Osteocyte (in vitro differentiated cells): Measurements from ENCODE around the gene RNF2. TPM values are rescaled to one million over a fixed set of nuclear protein-coding genes. Genes with fewer than 3 reads are reported as not detected.

ENCODE experiments used
- DNase-seq: peaks from one replicate; pipeline ENCODE4 v3.0.0; 2021; ENCODE audit warnings: mixed read lengths; ENCODE audit not compliant: unreplicated experiment; ENCODE audit errors: extremely low spot score
- H3K27ac Mint-ChIP-seq: one replicate; pipeline ENCODE4 v1.8.0; 2021; ENCODE audit warnings: mild to moderate bottlenecking, mixed read lengths; ENCODE audit not compliant: unreplicated experiment
- H3K27me3 Mint-ChIP-seq: one replicate; pipeline ENCODE4 v1.8.0; 2021; ENCODE audit warnings: mixed read lengths; ENCODE audit not compliant: unreplicated experiment
- H3K36me3 Mint-ChIP-seq: one replicate; pipeline ENCODE4 v1.8.0; 2021; ENCODE audit warnings: mixed read lengths; ENCODE audit not compliant: unreplicated experiment
- H3K4me1 Mint-ChIP-seq: one replicate; pipeline ENCODE4 v1.8.0; 2021; ENCODE audit warnings: mixed read lengths; ENCODE audit not compliant: unreplicated experiment
- H3K4me3 Mint-ChIP-seq: one replicate; pipeline ENCODE4 v1.8.0; 2021; ENCODE audit warnings: mild to moderate bottlenecking, moderate library complexity, mixed read lengths; ENCODE audit not compliant: unreplicated experiment
- H3K9me3 Mint-ChIP-seq: one replicate; pipeline ENCODE4 v1.8.0; 2021; ENCODE audit warnings: mixed read lengths; ENCODE audit not compliant: unreplicated experiment
- total RNA-seq: library from RNA; stranded (reverse); gene quantifications from 2 replicates; pipeline ENCODE4 v1.2.1, GENCODE V29; 2021
- TF ChIP-seq, protein P1 (sequence below): fragments of 200-600 bp; sonication (generic); IDR thresholded peaks from 2 replicates; pipeline ENCODE4 v1.5.0; 2021; ENCODE audit warnings: antibody characterized with exemption, mild to moderate bottlenecking, moderate library complexity

Gene RNF2
- total RNA-seq, 1 donor from 2014 or later = 19.5 TPM

DNA sequence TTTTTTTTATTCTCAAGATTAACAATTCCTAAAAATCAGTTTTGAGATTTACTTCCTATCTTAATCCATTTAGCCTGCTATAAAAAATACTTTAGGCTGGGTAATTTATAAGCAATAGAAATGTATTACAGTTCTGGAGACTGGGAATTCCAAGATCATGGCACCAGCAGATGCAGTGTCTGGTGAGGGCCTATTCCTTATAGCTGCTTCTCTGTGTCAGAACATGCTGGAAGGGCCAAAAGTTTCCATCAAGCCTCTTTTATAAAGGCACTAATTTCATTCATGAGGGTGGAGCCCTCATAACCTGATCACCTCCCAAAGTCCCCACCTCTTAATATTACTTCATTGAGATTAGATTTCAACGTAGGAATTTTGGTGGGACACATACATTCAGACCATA, 41.7 kb downstream of the RNF2 start:
- H3K9me3 Mint-ChIP-seq = no peaks in the 10 kb centered on the region
- no peak overlapping the region for H3K27ac Mint-ChIP-seq
- DNase-seq = no peak
- H3K36me3 Mint-ChIP-seq = peaks cover 20% of the 10 kb centered on the region
- H3K4me3 Mint-ChIP-seq = no peak overlapping the region
- TF ChIP-seq, protein P1, sequence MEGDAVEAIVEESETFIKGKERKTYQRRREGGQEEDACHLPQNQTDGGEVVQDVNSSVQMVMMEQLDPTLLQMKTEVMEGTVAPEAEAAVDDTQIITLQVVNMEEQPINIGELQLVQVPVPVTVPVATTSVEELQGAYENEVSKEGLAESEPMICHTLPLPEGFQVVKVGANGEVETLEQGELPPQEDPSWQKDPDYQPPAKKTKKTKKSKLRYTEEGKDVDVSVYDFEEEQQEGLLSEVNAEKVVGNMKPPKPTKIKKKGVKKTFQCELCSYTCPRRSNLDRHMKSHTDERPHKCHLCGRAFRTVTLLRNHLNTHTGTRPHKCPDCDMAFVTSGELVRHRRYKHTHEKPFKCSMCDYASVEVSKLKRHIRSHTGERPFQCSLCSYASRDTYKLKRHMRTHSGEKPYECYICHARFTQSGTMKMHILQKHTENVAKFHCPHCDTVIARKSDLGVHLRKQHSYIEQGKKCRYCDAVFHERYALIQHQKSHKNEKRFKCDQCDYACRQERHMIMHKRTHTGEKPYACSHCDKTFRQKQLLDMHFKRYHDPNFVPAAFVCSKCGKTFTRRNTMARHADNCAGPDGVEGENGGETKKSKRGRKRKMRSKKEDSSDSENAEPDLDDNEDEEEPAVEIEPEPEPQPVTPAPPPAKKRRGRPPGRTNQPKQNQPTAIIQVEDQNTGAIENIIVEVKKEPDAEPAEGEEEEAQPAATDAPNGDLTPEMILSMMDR = no peak
- no peaks in the 10 kb centered on the region for H3K27me3 Mint-ChIP-seq
- peaks cover 2% of the 10 kb centered on the region for H3K4me1 Mint-ChIP-seq

DNA sequence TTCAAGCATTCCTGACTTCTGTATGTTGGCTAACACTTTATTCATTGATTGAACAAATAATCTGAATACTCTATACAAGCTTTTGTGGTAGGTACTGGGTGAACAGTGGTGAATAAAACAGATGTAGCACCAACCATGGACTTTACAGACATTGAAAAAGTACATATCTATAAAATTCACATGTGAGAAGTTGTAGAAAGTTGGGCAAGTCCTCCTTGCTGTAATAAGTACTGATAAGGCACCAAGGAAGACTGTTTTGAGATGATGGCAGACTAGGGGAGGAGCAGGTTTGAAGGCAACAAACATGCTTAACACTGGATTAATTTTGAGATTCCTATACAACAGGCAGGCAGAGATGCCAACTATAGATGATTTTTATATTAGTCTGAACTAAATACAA, 42.4 kb downstream of the RNF2 start:
- H3K4me3 Mint-ChIP-seq = no peak overlapping the region
- no peak overlapping the region for H3K27ac Mint-ChIP-seq
- H3K4me1 Mint-ChIP-seq = peaks cover 2% of the 10 kb centered on the region
- no peaks in the 10 kb centered on the region for H3K9me3 Mint-ChIP-seq
- no peak for DNase-seq
- no peaks in the 10 kb centered on the region for H3K27me3 Mint-ChIP-seq
- H3K36me3 Mint-ChIP-seq = peaks cover 20% of the 10 kb centered on the region
- TF ChIP-seq, protein P1 = no peak

GRCh38 chr1:185091480-185091879, 46.1 kb downstream of the RNF2 start:
- no peak for DNase-seq
- peaks cover 32% of the 10 kb centered on the region for H3K36me3 Mint-ChIP-seq
- TF ChIP-seq, protein P1 = no peak
- no peaks in the 10 kb centered on the region for H3K9me3 Mint-ChIP-seq
- no peak overlapping the region for H3K4me3 Mint-ChIP-seq
- H3K27ac Mint-ChIP-seq = no peak overlapping the region
- no peaks in the 10 kb centered on the region for H3K4me1 Mint-ChIP-seq
- H3K27me3 Mint-ChIP-seq = no peaks in the 10 kb centered on the region

- TF ChIP-seq, protein P1 = no peak
- Mint-ChIP-seq H3K4me3 (no peak overlapping the region), H3K27ac (no peak overlapping the region), H3K27me3 (no peaks in the 10 kb centered on the region), H3K4me1 (no peaks in the 10 kb centered on the region), H3K36me3 (peaks cover 36% of the 10 kb centered on the region), H3K9me3 (peaks cover 5% of the 10 kb centered on the region)
- DNase-seq = no peak
Measured at GRCh38 chr1:185094761-185095160, 49.4 kb downstream of the RNF2 start.

DNA sequence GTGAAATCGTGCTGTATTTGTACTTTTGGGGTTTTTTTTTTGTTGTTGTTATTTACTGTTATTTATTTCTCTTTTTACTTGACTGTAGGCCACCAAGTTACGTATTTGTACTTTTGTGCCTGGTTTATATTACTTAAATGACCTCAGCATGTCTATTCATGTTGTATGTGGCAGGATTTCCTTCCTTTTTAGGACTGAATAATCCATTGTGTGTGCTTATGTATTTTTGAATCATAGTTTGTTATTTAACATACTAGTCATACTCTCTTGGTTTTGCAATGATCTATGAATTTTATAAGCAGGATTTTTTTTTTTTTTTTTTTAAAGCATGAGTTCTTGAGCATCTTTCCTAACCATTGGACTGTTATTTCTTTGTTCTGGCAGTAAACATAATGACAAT, 51.2 kb downstream of the RNF2 start:
- Mint-ChIP-seq H3K9me3 (peaks cover 8% of the 10 kb centered on the region), H3K27me3 (no peaks in the 10 kb centered on the region), H3K4me3 (no peak overlapping the region), H3K27ac (no peak overlapping the region), H3K4me1 (no peaks in the 10 kb centered on the region), H3K36me3 (peaks cover 54% of the 10 kb centered on the region)
- TF ChIP-seq, protein P1 = no peak
- DNase-seq = no peak
